ENCODE results near the gene OR4K14. TPM values are rescaled to one million over a fixed set of nuclear protein-coding genes. Genes with fewer than 3 reads are reported as not detected.
"Not testable (repeated sequence)": the region's sequence is repeated elsewhere in the genome, so short reads cannot be mapped to it uniquely, and the experiment has no call there.

The OR4K14 gene, protein sequence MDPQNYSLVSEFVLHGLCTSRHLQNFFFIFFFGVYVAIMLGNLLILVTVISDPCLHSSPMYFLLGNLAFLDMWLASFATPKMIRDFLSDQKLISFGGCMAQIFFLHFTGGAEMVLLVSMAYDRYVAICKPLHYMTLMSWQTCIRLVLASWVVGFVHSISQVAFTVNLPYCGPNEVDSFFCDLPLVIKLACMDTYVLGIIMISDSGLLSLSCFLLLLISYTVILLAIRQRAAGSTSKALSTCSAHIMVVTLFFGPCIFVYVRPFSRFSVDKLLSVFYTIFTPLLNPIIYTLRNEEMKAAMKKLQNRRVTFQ
- not detected for polyA plus RNA-seq (ENCODE audit: insufficient read length in 12 of 12)
- long read RNA-seq, donor 1: 0 reads
- long read RNA-seq, donor 2: 0 reads
- long read RNA-seq, donor 3: 0 reads
- long read RNA-seq, donor 4: 0 reads
- long read RNA-seq, donor 5: 0 reads
- long read RNA-seq, donor 6: 0 reads
- long read RNA-seq, donor 7: 0 reads
- long read RNA-seq, donor 8: 0 reads
- long read RNA-seq, donor 9: 0 reads
- long read RNA-seq, donor 10: 0 reads
- long read RNA-seq, donor 11: 0 reads

DNA sequence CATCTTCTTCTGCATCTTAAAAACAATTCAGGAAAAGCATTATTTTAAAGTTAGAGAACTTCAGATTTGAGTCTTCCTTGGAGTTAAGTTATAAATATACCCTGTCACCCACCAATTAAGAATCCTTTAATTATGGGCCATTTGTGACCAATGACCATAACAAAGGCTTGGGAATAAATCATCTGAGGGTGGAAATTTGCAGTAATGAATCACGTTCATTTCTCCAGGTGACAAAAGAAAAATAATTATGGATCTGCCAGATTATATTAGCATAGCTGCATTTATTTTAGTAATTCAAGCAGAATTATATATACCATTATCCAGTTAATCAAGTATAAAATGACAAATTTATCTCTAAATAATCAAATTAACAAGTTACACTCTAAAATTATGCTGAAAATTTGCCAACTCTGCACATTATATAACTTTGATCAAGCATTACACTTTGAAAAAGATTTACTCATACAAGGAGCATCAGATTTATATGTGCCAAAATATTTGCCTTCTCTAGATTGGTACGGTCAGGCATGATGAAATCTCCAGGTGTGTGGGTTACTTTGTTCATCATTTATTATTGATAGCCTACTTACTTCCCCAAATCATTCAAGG is at the start of gene OR4K14:
Gene OR4K14, minus strand, starts transcription at position 51 of the 609 bp plus-strand sequence. CDS start 4,114 bp downstream, outside the sequence.
- DNase-seq: no peak

DNA sequence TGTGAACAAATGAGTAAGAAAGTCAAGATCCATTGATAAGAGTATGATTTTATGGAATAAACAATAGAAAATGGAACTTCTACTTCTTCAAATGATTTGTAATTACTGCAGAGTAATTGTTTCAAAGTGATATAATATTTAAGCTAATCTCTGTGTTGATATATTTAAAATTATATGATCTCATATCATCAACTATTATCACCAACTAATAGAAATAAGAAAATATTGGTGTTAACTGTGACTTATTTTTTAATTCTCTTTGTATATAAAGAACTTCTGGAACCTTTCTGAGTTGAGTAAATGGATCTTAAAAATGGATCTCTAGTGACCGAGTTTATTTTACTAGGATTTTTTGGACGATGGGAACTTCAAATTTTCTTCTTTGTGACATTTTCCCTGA is 40.6 kb upstream of the OR4K14 start, which contains the start of gene OR4L1:
Gene OR4L1, plus strand, starts transcription at position 301 of the 400 bp plus-strand sequence. Its CDS starts 0 bp downstream, at position 301.
- no peak for DNase-seq

DNA sequence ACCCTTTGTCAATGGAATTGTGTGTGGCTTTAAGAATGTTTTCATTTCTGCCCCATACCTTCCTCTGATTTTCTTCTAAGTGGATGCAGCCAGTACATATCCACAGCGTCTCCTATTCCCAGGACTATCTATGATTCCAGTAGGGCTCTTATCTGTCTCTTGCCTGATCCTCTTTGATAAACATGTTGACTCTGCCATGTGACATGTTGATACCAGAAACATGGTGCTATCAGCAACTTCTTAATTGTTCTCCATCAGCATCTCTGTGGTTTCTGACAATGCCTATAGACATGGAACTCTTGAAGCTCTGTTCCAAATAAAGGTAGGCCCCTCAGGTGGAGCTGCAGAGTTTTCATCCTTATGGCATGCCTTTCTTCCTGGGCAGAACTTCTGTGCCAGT is 29.1 kb upstream of the OR4K14 start:
- no peak for DNase-seq

DNA sequence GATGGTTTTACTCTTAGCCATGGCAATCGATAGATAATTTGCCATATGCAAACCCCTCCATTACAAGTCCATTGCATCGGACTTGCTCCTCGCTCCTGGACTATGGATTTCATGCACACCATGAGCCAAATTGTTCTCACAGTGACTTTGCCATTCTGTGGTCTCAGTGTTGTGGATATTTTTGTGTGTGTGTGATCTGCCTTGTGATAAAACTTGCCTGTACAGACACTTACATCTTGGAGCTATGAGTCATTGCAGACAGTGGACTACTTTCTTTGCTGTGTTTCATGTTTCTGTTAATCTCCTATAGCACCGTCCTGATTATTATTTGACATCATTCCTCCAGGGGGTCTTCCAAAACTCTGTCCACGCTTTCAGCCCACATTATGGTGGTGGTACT is 25.1 kb upstream of the OR4K14 start:
- DNase-seq: no peak

DNA sequence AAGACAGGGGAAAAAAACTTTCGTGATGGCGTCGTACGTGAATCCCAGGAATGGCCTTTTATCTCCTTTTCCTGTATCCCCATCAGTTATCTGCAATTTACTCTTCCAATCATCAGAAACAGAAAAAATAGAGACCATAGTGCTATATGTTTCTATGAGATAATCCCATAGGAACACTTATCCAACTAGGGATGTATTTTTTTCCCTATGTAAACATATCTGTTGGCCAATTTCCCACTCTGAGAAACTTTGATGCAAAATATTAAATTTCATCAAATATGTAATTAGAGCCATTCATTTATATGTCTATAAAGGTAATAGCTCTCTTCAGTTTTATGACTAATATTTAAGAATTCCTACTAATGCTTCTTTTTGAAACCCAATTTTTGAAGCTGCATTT is 16.8 kb upstream of the OR4K14 start, which contains the start of gene OR4K13:
Gene OR4K13, minus strand, starts transcription at position 101 of the 400 bp plus-strand sequence. CDS start 1,280 bp downstream, outside the sequence.
- DNase-seq: no peak

DNA sequence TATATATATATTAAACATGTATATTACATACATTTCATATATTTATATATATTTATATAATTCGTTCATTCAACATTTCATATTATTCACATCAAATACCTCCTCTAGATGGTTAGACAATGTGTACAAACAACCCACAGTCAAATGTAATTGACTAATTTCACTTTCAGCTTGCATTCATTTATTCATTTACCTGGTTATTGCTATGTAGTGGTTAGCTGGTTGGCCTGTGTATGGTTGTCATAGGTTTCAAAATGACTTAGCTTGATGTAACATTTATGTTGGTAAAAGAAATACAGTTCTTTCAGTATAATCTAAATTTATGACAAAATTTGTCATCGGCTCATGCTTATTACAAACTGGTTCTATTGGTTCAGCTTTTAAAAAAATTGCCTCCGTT is 16.3 kb upstream of the OR4K14 start:
- DNase-seq: no peak

DNA sequence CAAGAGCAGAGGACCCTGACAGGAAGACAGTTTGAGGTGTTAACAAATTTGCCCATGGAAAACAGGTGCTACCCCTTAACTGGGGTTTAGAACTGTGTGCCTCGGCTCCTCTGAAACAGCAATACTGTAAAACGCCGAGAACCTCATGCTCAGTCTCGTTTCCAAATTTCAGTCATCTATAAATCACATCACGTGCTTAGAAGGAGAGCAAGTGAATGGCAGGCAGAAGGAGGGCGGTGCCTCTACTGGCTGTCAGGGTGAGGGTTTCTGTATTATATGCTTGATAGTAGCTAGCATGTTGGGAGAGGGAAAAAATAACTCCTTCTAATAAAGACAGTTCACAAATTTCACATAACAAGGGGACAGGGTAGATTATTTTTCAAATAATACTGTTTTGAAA is 12.0 kb upstream of the OR4K14 start:
- no peak for DNase-seq

DNA sequence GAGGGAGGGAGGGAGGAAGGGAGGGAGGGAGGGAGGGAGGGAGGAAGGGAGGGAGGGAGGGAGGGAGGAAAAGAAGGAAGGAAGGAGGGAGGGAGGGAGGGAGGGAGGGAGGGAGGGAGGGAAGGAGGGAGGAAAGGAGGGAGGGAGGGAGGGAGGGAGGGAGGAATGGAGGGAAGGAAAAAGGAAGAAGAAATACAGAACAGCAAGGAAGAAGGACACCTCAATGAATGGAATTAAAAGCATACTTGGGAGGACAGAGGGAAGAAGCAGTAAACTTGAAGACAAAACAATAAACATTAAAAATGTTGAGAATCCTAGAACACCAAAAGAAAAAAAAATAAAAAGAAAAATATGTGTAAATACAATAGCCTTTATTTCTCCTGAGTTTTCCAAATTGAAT is 11.0 kb downstream of the OR4K14 start:
- DNase-seq: no peak

DNA sequence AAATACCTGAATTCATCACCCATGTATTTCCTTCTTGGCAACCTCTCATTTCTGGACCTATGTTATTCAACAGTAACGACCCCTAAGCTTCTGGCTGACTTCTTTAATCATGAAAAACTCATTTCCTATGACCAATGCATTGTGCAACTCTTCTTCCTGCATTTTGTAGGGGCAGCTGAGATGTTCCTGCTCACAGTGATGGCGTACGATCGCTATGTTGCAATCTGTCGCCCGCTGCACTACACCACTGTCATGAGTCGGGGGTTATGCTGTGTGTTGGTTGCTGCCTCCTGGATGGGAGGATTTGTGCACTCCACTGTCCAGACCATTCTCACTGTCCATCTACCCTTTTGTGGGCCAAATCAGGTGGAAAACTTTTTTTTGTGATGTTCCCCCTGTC is 16.8 kb downstream of the OR4K14 start:
- no peak for DNase-seq

DNA sequence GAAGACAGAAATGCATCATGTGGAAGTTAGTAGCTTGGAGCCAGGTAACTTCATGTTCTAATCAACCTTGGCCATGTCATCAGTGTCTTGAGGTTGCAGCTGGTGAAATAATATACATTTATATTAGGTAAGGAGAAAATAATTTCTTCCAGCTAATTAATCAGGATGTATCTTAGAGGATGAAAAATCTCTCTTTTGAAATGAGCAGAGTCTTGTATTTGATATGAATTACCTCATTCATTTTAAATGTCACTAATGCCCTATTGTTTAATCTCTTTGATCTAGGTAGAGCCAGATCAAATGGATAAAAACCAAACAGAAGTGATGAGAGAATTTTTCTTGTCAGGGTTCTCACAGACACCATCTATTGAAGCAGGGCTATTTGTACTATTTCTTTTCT is 17.2 kb downstream of the OR4K14 start, which contains the start of gene OR4Q2:
Gene OR4Q2, plus strand, starts transcription at position 301 of the 400 bp plus-strand sequence.
- DNase-seq: no peak

DNA sequence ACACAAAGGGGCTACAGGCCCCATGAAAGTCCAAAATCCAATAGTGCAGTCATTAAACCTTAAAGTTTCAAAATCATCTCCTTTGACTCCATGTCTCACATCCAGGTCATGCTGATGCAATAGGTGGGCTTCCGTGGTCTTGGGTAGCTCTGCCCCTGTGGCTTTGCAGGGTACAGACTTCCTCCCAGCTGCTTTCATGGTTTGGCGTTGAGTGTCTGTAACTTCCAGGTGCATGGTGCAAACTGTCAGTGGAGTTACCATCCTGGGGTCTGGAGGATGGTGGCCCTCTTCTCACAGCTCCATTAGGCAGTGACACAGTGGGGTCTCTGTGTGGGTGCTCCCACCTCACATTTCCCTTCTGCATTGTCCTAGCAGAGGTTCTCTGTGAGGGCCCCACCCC is 25.7 kb downstream of the OR4K14 start:
- no peak for DNase-seq

DNA sequence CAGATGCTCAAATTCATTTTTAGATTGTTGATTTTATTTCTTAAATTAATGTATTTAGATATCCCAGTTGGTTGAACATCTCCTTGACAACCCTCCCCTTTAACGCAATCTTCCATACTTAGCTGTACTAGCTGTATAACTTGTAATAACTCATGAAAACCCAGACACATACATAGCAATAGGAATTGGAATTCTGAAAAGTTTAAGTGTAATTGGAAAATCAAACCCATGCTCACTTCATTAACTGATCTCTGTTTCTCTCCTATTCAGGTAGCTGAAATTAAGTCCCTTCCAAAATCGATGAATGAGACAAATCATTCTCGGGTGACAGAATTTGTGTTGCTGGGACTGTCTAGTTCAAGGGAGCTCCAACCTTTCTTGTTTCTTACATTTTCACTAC is 43.8 kb downstream of the OR4K14 start, which contains the start of gene OR4K15:
Gene OR4K15, plus strand, starts transcription at position 301 of the 400 bp plus-strand sequence. Its CDS starts 0 bp downstream, at position 301.
- no peak for DNase-seq

DNA sequence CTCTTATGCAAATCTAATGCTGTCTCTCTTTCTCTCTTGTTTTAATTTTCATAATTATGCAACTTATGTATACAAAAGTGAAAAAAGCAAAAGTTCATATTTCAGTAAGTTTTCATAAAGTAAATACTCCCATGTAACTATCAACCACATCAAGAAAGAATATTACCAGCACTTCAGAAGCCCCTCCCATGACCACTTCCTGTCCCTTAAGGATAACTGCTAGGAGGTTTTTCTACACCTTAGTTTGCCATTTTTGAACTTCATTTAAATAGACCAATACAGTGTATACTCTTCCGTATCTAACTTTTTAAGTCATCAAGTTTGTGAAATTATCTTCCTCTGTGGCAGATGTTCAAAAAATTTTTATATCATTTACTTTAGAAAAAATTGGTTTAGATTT is 44.3 kb downstream of the OR4K14 start:
- DNase-seq: no peak

DNA sequence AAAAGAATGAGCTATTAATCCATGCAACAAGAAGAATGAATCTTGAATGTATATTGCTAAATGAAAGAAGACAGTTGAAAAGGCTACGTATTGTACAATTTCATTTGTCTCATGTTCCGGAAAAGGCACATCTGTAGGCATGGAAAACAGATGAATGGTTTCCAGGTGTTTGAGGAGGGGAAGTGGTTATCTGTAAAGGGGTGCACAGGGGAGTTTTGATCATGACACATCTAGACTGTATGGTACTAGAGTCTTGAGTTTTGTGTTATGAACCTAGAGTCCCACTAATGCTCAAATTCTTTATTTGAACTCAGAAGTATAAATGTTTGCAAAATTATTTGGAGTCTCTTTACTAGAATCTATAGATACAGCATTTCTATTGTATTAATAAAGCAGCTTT is 49.4 kb downstream of the OR4K14 start:
- not testable (repeated sequence) for DNase-seq

Other genes starting within 250 kb of the OR4K14 start
- gene OR4M1, start 245.8 kb downstream of the OR4K14 start, polyA plus RNA-seq (ENCODE audit: insufficient read length in 12 of 12): not detected
- not detected for gene OR4N2, start 215.5 kb downstream of the OR4K14 start, polyA plus RNA-seq (ENCODE audit: insufficient read length in 12 of 12)
- gene OR4K2, start 144.2 kb downstream of the OR4K14 start, polyA plus RNA-seq (ENCODE audit: insufficient read length in 12 of 12): under 1 TPM in 1 of 12 donors, not detected in 11; 0.01 TPM
- not detected for gene OR4K5, start 98.7 kb downstream of the OR4K14 start, polyA plus RNA-seq (ENCODE audit: insufficient read length in 12 of 12)
- not detected for gene OR4K1, start 88.4 kb downstream of the OR4K14 start, polyA plus RNA-seq (ENCODE audit: insufficient read length in 12 of 12)
- not detected for gene OR4K15, start 43.7 kb downstream of the OR4K14 start, polyA plus RNA-seq (ENCODE audit: insufficient read length in 12 of 12)
- not detected for gene OR4Q2, start 17.1 kb downstream of the OR4K14 start, polyA plus RNA-seq (ENCODE audit: insufficient read length in 12 of 12)
- not detected for gene OR4K13, start 16.7 kb upstream of the OR4K14 start, polyA plus RNA-seq (ENCODE audit: insufficient read length in 12 of 12)
- not detected for gene OR4L1, start 40.7 kb upstream of the OR4K14 start, polyA plus RNA-seq (ENCODE audit: insufficient read length in 12 of 12)
- under 1 TPM in 5 of 12 donors, not detected in 7; 0.03 to 0.07 (median 0.04) TPM for gene OR4K17, start 91.4 kb upstream of the OR4K14 start, polyA plus RNA-seq (ENCODE audit: insufficient read length in 12 of 12)
- gene OR4N5, start 119.5 kb upstream of the OR4K14 start, polyA plus RNA-seq (ENCODE audit: insufficient read length in 12 of 12): not detected
- gene OR11G2, start 171.6 kb upstream of the OR4K14 start, polyA plus RNA-seq (ENCODE audit: insufficient read length in 12 of 12): not detected
- not detected for gene OR11H6, start 204.4 kb upstream of the OR4K14 start, polyA plus RNA-seq (ENCODE audit: insufficient read length in 12 of 12)
- gene OR11H7, start 209.7 kb upstream of the OR4K14 start, polyA plus RNA-seq (ENCODE audit: insufficient read length in 12 of 12): under 1 TPM in 7 of 12 donors, not detected in 5; 0.23 to 0.53 (median 0.35) TPM
- gene OR11H4, start 220.0 kb upstream of the OR4K14 start, polyA plus RNA-seq (ENCODE audit: insufficient read length in 12 of 12): not detected